A673 (cell line): ENCODE results near the gene TEAD1. TPM values are rescaled to one million over a fixed set of nuclear protein-coding genes. Genes with fewer than 3 reads are reported as not detected.

Experiments
- BruUV-seq: library from RNA; stranded (reverse); fragments of 400-500 nt; replicated peaks from 2 replicates; lab custom pipeline; 2021; lab: Mats Ljungman, UMichigan
- CTCF ChIA-PET: fragments of 300-600 bp; sonication (Branson Sonifier 250); formaldehyde crosslinking; loops from one replicate; lab custom pipeline; 2022; ENCODE audit warnings: antibody characterized with exemption; lab: Charles Lee
- POLR2A ChIA-PET: fragments of 300-600 bp; sonication (Branson Sonifier 250); formaldehyde crosslinking; loops from one replicate; lab custom pipeline; 2022; ENCODE audit warnings: antibody characterized with exemption; ENCODE audit not compliant: low non-redundant PET; lab: Charles Lee
- DNase-seq: peaks from one replicate; pipeline ENCODE4 v3.0.0-alpha.2; 2015; ENCODE audit warnings: low spot score
- H3K27ac ChIP-seq: fragments of 200-600 bp; sonication (generic); 2 replicates; pipeline ENCODE4 v1.5.1; 2016; ENCODE audit warnings: mixed run types, low read depth, mild to moderate bottlenecking, mixed read lengths, antibody characterized with exemption, low read length; ENCODE audit not compliant: poor library complexity, severe bottlenecking
- H3K27me3 ChIP-seq: fragments of 200-600 bp; sonication (generic); replicated peaks from 2 replicates; pipeline ENCODE4 v1.6.1; 2017; ENCODE audit warnings: mixed run types, low read depth, mild to moderate bottlenecking, mixed read lengths, antibody characterized with exemption, low read length; ENCODE audit not compliant: insufficient read depth, poor library complexity
- H3K36me3 ChIP-seq: fragments of 200-600 bp; sonication (generic); 2 replicates; pipeline ENCODE4 v1.6.1; 2016; ENCODE audit warnings: mixed run types, mild to moderate bottlenecking, mixed read lengths, antibody characterized with exemption, low read length; ENCODE audit not compliant: insufficient read depth, poor library complexity, severe bottlenecking
- H3K4me1 ChIP-seq: fragments of 200-600 bp; sonication (generic); 2 replicates; pipeline ENCODE4 v1.6.1; 2017; ENCODE audit warnings: mixed run types, mild to moderate bottlenecking, mixed read lengths, antibody characterized with exemption, low read length; ENCODE audit not compliant: insufficient read depth, poor library complexity, severe bottlenecking
- H3K4me3 ChIP-seq: fragments of 200-600 bp; sonication (generic); 2 replicates; pipeline ENCODE4 v1.5.1; 2016; ENCODE audit warnings: low read depth, mixed run types, mild to moderate bottlenecking, mixed read lengths, low read length; ENCODE audit not compliant: poor library complexity, severe bottlenecking
- H3K9me3 ChIP-seq: fragments of 200-600 bp; sonication (generic); 2 replicates; pipeline ENCODE4 v1.6.1; 2016; ENCODE audit warnings: mixed run types, low read depth, mild to moderate bottlenecking, mixed read lengths, antibody characterized with exemption, low read length; ENCODE audit not compliant: poor library complexity, severe bottlenecking
- EZH2 ChIP-seq: fragments of 200-600 bp; sonication (generic); IDR thresholded peaks from 2 replicates; pipeline ENCODE4 v1.6.1; 2017; ENCODE audit warnings: borderline replicate concordance, low read depth, mild to moderate bottlenecking, mixed read lengths, antibody characterized with exemption, low read length; ENCODE audit not compliant: poor library complexity, severe bottlenecking
- intact Hi-C: fragments of 100-400 bp; cut with micrococcal nuclease; formaldehyde crosslinking; loops from one replicate; pipeline ENCODE4 v1.10.0; 2022; ENCODE audit not compliant: unreplicated experiment
- total RNA-seq: library from RNA; stranded (reverse); gene quantifications from 2 replicates; pipeline ENCODE4 v1.2.3, GENCODE V29; 2021
- TF ChIP-seq, protein P1 (sequence below): fragments of 300-800, 200-600 bp; sonication (generic); conservative IDR thresholded peaks from 2 replicates; pipeline ENCODE4 v1.5.1; 2017; ENCODE audit warnings: low read depth, mild to moderate bottlenecking, antibody characterized with exemption, low read length, moderate library complexity, mixed read lengths

TEAD1 gene
- total RNA-seq, 1 experiment from 2014 or later = 81.8 TPM

DNA sequence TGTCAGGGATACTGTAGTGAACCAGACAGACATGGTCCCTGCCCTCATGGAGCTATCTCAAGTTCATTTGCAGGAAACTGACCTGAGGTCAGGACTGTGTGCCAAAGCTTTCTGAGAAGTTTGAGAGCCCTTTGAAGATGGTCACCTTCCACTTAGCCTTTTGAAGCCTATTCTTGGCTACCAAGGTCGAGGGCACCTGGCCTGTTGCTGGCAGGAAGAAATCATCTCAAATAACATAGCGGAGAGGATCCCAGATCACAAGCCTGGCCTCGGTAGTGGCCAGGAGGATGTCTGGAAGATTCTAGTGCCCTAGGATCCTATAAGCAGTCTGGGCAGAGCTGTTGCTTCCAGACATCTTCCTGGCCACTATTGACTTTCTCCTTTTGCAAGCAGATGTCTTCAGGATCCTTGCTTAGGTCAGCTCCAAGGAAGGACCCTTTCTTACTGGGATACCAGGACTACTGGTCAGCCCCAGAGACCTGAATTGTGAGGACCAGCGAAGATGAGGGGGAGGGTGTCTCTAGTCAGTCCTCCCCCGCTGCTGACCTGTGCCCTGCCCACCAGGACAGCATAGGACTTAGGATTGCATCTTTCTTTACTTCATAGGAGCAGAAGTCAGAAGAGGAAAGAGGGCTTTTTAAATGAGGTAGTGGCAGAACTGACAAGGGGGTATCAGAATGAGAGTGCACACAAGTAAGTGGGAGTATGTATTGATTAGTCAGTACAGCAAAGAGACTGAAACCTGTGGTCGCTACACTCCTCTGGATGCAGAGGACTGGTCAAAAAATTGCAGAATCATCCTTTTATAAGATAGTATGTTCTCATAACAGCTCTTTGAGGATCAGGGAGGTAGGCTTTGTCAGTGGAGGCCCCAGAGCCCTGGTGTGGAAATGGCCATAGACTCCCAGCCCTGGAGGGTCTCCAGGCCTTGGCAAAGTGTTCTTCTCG is 94.8 kb downstream of the TEAD1 start:
- no TSS peak for BruUV-seq
- DNase-seq = no peak
- H3K36me3 ChIP-seq = peaks cover 5% of the 10 kb centered on the region
- POLR2A ChIA-PET = interaction anchor here (0.6 kb wide), 1 partner anchor 23 kb away, joined by 10 read pairs; no protein-coding TSS in a partner anchor
- intact Hi-C loops = no loop called here
- peaks cover 45% of the 10 kb centered on the region for H3K4me1 ChIP-seq
- CTCF ChIA-PET = no interaction called here
- no peak overlapping the region for H3K4me3 ChIP-seq
- no peaks in the 10 kb centered on the region for H3K9me3 ChIP-seq
- H3K27me3 ChIP-seq = no peaks in the 10 kb centered on the region
- peak overlapping the region; percentile 55 for H3K27ac ChIP-seq
- no peak for TF ChIP-seq EZH2
- TF ChIP-seq, protein P1, sequence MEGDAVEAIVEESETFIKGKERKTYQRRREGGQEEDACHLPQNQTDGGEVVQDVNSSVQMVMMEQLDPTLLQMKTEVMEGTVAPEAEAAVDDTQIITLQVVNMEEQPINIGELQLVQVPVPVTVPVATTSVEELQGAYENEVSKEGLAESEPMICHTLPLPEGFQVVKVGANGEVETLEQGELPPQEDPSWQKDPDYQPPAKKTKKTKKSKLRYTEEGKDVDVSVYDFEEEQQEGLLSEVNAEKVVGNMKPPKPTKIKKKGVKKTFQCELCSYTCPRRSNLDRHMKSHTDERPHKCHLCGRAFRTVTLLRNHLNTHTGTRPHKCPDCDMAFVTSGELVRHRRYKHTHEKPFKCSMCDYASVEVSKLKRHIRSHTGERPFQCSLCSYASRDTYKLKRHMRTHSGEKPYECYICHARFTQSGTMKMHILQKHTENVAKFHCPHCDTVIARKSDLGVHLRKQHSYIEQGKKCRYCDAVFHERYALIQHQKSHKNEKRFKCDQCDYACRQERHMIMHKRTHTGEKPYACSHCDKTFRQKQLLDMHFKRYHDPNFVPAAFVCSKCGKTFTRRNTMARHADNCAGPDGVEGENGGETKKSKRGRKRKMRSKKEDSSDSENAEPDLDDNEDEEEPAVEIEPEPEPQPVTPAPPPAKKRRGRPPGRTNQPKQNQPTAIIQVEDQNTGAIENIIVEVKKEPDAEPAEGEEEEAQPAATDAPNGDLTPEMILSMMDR = no peak

DNA sequence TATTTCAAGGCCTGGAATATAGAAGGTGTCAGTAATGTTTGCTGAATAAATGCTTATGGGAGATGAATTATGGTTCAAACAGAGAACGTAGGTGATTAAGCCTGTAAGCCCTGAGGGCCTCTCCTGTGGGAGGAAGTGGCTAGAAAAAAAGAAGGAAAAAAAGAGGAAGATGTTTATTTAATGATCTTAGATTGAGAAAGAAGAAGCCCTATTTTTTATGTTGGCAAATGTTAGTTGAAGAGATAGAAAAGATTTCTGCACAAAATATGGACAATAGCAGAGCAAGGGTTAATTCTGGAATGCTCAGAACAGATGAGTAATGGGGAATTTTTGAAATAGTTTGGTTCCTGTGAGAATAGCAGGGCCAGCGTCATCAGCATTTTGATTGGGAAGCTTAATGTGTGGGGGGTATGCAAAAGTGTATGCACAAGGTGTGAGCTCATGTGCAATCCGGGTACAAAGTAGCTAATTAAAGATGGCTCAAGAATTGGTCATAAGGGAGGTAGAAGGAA is 95.7 kb downstream of the TEAD1 start:
- POLR2A ChIA-PET = no interaction called here
- no peaks in the 10 kb centered on the region for H3K27me3 ChIP-seq
- no peak overlapping the region for H3K4me3 ChIP-seq
- peaks cover 36% of the 10 kb centered on the region for H3K4me1 ChIP-seq
- no TSS peak for BruUV-seq
- intact Hi-C loops = no loop called here
- H3K36me3 ChIP-seq = peaks cover 3% of the 10 kb centered on the region
- no peaks in the 10 kb centered on the region for H3K9me3 ChIP-seq
- CTCF ChIA-PET = no interaction called here
- peak; percentile 60 for DNase-seq
- no peak for TF ChIP-seq EZH2
- TF ChIP-seq, protein P1 = no peak
- peak overlapping the region; percentile 55 for H3K27ac ChIP-seq

DNA sequence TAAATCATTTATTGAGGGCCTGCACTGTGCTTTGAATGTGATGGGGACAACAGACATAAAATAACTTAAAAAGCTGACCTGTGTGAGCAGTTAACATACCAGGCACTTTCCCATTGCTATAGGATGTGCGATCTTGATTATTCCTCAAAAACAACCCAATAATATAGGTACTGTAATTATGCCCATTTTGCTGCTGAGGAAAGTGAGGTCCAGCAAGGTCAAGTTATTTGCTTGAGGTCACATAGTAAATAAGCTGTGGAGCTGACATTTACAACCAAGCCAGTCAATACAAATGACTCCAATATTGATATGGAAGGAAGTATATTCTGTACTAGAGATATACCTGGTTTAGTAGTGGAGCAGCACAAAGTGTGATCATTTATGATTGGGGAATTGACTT is 96.2 kb downstream of the TEAD1 start:
- H3K9me3 ChIP-seq = no peaks in the 10 kb centered on the region
- ChIA-PET POLR2A (no interaction called here), CTCF (no interaction called here)
- H3K36me3 ChIP-seq = no peaks in the 10 kb centered on the region
- TF ChIP-seq, protein P1 = no peak
- TF ChIP-seq EZH2 = no peak
- intact Hi-C loops = no loop called here
- H3K4me1 ChIP-seq = peaks cover 32% of the 10 kb centered on the region
- no peaks in the 10 kb centered on the region for H3K27me3 ChIP-seq
- no peak overlapping the region for H3K27ac ChIP-seq
- BruUV-seq = no TSS peak
- no peak overlapping the region for H3K4me3 ChIP-seq
- no peak for DNase-seq
